Occipital lobe (tissue), 2 donors: ENCODE measurements around the gene CIT. TPM values are rescaled to one million over a fixed set of nuclear protein-coding genes. Genes with fewer than 3 reads are reported as not detected.

Experiments used
- DNase-seq: peaks from one replicate; lab custom pipeline; 2025; lab: John Stamatoyannopoulos, UW
- total RNA-seq: library from RNA; depleted of rRNA; stranded (reverse); fragments of >200 nt; gene quantifications from one replicate; pipeline ENCODE4 v1.2.3, GENCODE V29; 2014

Gene CIT
- total RNA-seq, 1 donor from 2014 or later = 13.3 TPM

DNA sequence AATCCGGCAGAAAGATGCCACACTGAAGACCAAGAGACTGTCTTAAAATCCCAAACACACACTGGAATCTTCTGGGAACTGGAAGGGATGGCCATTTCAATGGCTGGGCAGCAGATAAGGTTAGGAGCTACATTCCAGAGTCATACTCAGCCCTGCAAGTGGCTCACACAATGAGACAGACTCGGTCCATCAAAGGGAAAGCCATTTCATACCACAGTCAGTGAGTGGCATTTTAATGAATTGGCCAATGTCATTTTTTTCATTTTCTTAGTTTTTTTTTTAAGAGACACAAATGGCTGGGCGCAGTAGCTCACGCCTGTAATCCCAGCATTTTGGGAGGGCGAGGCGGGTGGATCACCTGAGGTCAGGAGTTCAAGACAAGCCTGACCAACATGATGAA lies 17.9 kb downstream of the CIT start:
- DNase-seq = no peak

DNA sequence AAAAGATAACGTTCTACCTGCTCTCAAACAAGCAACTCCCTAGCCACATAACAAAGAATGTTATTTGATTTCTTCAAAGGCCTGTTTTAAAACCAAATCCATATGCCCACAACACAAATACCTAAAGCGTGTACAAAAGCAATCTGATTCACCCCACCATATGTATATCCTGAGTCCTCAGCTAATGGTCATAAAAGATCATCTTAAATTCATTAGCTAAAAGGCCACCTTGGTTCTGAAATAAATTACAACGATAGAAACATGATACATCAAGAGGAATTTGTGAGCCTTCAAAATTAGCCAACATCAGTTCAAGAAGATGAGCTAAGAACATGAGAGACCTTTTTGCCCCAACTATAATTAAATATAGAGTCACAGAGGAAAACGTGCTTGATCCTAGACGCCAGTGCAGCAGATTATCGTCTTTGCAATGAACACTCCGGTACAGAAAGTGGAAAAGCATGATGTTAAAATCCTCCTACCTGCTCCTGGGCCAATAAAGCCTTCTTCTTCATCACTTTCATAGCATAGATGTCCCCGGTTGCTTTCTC lies 20.0 kb downstream of the CIT start:
- no peak for DNase-seq

DNA sequence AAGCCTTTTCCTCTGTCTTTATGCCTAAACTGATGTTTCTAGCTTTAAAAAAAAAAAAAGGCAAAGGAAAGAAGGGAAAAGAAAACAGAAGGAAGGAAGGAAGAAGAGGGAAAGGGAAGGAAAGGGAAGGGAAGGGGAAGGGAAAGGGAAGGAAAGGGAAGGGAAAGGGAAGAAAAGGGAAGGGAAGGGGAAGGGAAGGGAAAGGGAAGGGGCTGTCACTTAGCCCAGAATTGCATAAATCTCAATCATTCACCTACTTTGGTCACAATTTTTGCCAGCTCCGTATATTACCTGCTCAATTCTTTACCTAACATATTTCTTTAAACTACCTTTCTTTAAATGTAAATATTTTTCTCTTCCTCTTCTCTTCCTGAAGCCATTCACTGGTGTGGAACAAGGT lies 26.8 kb downstream of the CIT start:
- no peak for DNase-seq

DNA sequence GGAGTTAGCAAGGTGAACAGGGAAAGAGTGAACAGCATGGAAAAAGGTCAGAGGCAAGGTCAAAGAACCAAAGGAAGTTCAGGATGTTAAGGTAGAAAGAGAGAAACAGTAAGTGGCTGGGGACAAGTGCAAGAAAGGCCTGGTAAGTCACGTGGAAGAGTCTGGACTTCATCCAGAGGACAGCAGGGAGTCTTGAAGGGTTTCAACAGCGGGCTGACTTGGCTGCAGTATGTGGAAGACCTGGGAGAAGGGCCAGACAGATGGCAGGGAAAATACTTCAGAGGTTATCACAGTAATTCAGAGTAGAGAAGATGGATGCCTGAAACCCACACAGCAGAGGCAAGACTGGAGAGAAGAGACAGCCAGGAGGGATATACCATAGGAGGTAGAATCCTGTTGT lies 34.0 kb downstream of the CIT start:
- DNase-seq = no peak

DNA sequence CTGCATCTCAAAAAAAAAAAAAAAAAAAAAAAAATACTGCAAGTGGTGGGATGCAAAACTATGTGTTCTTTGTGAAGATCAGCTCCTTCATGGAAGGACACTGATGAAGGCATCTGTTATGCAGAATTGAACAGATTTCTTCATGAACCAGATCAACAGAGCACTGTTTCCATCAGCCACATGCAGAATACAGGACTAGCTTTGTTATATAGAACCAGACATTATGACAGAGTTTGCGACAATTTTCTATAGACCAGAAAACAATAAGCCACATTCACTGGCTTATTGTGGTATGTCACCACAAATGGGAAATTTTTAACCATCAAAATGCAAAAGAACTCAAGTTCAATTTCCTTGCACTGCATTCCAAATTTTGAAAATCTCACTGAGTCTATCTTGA lies 34.7 kb downstream of the CIT start:
- no peak for DNase-seq

DNA sequence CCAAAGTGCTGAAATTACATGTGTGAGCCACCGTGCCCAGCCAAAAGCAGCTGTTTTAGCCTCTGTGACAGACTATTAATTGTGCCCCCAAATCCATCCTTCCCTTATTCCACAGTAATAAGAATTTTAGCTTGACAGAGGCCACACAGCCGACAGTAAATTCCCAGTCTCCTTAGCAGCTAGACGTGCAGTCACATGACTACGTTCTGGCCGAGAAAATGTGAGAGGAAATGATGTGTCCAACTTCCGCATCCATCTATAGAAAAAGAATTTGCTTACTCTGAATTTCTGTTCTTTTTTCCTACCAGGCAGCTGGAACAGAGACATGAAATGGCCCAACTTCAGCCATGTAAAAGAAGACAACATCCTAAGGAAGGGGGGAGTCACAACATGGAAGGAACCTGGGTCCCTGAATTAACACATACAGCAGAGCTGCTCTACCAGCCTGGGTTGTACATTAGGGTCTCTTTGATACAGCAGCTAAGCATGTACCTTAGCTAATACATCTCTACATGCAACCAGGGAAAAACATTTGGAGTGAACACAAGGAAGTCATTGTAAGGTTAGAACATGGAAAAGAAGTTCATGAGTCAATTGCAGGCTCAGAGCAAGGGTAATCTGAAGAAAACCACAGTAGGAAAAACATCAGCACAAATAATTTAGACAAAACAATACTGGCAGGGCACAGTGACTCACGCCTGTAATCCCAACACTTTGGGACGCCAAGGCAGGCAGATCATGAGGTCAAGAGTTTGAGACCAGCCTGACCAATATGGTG lies 35.5 kb downstream of the CIT start:
- DNase-seq = no peak

DNA sequence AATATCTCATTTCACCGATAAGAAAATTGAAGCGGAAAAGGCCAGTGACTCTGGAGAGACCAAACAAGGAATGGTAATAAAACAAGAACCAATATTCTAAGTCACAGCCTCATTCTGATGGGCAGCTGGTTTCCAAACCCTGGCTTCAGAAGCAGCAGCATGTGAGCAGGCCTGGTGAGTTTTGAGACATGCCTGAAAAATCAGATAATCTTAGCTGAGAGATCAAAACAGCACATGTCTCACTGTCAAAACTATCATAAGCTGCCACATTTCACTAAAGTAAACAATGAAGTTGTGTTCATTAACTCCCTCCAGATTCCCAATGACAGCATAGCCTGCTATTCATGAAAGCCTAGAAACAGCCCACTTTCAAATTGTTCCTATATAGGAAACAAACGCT lies 36.5 kb downstream of the CIT start:
- no peak for DNase-seq

DNA sequence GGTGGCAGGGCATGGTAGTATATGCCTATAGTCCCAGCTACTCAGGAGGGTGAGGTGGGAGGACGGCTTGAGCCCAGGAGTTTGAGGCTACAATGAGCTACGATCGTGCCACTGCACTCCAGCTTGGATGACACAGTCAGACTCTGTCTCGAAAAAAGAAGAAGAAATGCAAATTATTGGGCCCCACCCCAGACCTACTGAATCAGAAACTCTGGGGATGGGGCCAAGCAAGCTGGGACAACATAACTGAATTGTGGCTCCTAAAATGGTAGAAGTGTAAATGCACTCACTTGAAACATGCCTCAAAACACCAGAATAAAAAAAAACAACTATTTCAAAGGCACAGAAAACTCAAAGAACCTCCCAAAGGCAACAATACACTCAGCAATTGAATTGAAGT lies 37.0 kb downstream of the CIT start:
- no peak for DNase-seq

DNA sequence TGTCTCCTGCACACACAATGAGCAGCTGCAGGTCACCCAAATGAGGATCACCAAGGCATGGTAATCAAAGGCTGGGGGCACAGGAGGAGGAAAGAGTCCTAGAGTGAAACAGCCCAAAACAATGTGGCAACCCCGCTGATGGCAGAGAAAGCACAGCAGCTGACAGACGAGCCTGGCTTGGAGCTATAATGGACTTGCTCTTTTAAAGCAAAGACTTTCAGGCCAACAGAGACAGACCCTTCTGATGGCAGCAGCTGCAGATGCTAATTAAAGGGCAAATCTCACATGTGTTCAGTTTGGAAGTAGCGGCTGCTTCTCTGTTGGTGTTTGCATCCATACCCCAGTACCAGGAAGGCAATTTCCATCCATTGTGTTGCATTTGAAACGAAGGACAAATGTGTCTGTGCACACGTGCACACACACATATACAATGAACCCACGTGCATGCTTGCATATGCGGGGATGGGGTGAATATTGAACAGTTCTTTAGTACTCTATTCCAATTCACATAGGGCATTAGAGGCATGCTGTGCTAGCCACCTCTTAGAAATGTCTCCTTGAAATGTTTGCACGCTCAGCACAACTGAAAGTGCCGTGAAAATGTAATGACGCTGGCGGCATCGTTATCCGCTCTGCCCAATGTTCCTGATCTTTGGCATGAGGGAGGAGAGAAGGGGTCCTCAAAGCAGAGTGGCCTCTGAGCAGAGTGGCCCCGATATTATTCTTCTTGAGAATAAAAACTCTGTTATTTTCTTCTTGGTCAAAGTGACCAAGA lies 38.1 kb downstream of the CIT start:
- DNase-seq = no peak

DNA sequence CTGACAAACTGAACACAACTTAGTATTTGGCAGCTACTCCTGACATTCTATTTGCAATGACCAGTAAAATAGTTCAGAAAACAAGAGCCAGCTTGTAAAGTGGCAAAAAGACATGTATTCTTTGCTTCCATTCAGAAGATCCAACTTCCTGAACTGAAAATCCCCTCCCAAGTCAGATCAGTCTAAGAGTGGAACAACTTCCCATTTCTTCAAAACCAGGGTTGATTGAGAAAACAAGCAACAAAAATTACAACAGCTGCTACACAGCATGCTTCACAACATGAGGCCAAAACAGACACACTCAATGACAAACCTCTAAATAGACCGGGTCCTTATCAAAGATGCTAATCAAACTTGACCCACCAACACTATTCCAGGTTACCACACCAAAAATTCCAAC lies 40.3 kb downstream of the CIT start:
- DNase-seq = no peak

DNA sequence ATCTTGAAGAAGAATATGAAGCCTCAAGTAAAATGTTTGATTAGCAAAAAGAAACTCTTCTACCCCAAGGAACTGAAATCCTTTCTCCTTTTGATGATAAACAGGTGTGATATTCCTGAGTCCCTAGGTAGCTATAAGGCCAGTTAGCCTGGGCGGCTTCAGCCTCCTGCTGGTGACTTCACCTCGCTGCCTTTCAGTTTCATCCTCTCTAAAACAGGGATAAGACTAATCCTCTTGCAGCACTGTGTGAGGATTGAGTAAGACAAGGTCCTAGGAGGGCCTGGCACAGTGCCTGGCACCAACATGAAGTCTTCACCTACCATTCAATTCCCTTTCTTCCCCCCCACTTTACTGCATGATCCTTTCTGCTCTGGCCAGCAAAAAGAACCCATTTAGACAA lies 42.1 kb downstream of the CIT start:
- DNase-seq = no peak

DNA sequence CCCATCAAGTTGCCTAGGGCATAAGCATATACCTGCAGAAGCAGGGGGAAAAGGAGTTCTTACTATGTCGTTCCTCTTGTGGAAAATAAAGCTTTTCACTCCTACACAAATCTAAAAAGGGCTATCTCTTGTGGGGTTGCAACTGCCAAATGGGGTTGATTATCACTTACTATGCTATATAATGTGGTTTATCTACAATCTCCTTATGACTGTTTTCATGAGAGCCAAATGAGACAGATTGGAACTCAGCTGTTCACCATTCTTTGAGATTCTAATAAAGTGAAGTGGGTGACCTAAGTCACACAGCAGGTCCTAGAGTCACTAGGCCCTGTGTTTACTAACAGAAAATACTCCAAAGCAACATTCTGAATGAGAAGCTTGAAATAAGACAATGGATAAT lies 47.7 kb downstream of the CIT start:
- no peak for DNase-seq

DNA sequence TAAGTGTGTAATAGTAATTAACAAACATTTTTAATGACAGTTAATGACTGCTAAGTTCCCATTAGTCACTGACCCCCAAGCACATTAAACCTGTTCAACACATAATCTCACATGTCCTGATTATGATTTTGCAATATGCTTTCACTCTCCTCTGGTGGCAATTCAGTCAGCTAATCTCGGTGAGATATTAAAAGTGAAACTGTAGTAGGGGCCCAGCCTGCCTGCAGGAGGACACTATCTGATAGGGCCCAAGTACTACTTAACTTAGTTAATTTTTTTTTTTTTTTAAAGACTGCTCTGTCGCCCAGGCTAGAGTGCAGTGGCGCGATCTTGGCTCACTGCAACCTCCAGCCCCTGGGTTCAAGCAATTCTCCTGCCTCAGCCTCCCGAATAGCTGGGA lies 48.8 kb downstream of the CIT start:
- DNase-seq = no peak

DNA sequence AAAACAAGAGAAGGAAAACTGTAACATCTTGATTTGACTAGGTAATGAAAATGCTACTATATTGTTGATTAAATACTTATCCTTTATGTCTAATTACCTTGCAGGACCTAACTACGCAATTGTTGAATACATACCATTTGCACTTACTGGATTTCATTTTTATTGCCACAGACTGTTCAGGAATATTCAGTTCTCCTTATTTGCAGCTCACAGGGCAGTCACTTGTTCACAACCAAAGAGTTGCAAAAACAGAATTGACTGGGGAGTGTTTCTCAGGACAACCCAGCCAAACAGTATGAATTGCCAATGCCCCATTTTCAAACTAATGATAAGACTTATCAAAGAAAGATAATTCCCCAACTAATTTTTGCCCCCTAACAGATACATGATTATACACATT lies 49.4 kb downstream of the CIT start:
- no peak for DNase-seq

DNA sequence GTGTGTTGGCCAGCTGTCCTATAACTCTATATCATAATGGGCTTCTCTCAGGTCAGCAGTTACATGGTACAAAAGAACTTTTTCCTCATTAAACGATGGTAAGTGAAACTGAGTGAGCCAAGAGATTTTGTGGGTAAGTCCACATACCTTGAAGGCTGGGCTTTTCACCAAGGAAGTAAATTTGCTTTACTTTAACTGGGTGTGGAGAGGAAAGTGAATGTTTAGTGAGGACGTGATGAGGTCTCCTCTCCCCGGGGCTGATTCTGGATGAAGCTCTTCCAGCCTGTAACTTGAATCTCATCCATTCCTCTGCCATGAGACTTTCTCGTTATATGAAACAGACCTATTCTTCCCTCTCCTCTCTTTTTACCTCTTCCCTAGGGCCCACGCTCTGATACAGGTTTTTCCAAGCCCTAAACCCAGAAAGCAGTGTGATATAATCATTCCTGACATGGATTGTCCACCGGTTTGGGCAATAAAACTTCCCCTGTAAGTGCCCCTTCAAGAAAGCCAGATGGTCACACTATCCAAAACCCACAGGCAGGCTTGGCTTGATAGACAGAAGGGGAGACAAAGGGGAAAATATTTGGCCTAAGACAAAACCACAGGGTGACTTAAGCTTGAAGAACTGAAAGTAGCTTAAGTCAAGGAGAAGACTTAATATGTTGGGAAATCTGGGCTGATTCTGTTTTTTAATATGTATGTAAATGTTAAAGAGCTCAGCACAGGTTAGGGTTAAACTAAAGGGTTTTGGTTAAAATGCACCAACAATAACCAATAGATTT lies 50.3 kb downstream of the CIT start:
- DNase-seq = no peak

DNA sequence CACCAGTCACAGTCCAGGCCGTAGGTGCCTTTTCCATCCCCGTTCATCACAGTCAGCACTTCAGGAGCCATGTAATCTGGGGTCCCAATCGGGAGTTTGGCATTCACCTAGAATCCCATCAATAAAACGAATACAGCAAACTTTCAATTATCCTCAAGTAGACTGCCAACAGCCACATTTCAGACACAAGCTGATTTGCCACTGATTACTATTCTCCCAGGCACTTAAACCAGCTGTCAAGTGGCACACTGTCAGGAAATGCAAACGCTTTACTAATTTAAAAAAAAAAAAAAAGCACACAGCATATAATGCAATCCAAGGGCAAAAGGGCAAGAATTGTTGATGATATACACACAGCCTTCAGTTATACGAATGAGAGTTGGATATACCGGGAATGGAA lies 51.9 kb downstream of the CIT start:
- DNase-seq = no peak

DNA sequence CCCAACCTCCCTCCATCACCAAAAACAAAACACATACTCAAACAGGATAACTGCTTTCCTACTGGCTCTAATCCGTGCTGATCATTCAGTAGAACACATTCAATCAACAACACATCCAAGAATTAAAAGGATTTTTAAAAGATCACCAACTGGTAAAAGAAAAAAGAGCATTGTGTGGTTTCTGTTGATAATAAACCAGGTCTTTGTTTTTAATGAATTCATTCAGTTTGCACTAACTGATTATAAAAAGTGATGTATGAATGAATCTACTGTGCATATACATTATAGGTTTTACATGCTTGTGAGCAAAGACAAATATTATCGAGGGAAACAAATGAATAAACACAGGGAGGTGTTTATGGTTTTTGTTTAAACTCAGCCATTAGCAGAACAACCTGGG lies 55.1 kb downstream of the CIT start:
- no peak for DNase-seq

DNA sequence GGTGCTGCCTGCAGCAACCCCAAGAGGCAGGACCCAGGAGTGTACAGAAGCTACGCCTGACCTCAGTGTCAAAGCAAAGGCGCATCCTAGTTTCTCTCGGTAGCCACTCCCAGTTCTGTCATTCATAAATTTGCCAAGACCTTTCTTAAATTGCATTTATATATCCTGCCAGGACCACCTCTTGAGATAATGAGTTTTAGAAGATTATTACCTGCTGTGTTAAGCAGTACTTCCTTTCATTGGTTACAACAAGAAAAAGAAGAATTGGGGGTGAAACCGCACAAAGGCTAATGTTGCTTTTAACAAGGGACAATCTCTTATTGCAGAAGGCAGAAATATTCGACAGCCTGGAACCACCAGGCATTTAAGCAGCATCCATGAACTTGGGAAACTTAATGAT lies 57.8 kb downstream of the CIT start:
- no peak for DNase-seq

DNA sequence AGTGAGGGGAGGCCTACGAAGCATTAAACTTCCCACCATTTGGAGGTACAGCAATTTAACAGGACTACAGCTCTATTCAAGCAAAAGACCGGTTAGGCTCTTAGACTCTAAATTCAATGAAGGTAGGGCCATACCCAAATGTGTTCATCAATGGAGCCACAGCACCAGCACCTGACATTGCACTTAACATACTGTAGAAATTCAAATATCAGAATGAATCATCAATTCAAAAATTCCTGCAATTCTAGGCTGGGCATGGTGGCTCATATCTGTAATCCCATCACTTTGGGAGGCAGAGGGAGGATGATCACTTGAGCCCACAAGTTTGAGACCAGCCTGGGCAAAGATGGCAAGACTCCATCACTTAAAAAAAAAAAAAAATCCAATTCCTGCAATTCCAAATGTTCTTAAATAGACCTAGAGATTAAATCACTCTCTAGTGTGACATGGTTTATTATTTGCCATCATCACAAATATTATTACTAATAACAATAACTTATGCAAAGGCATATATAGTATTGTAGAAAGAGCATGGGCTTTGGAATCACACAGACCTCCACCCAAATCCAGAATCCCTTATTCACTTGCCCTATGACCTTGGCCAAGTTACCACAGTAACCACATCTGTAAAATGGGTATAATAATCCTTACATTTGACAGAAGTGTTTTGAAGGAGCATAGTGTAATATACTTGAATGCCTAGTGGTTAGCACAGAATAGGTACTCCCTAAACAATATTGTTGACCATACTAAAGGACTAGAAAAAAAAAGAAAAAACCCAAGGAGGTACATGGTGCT lies 59.4 kb downstream of the CIT start:
- no peak for DNase-seq

DNA sequence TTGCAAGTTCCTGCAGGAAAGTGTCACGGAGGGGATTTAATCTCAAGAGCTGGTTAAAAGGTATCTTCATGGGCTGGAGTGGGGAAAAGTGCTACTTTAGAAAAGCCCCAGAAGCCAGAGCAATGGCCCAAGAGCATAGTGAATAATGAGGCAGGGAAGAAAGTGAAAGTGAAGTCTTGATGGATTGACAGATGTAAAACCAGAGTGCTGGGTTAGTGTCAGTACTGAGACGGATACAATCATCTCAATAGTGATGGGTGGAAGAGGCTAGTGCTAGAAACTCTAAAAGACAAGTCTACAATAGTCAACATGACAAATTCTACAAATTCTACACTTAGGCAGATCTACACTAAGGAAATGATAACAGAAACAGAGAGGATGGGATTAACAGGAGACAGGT lies 68.1 kb downstream of the CIT start:
- DNase-seq = no peak

DNA sequence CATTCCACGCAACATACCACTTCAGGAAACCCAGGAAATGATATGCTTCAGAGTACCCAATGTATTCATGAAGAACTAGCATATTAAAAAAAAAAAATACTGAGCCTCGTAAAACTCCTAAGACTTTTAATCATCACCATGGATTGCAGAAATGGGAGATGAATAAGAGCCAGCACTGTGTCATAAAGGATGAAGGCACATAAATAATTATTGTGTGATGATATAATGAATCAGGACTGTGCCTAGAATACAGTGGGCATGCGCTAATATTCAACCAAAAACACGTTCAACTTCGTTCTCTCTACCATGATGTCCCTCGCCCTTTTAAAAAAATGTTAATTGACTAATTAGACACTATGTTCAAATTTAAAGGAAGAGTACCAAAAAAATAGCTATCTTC lies 68.7 kb downstream of the CIT start:
- no peak for DNase-seq
